LNCAP (cell line): ENCODE measurements around the gene JADE2.

Experiments used
- TF ChIP-seq, protein P1 (sequence below): fragments of 450-650 bp; IDR thresholded peaks from 2 replicates; pipeline ENCODE4 v1.5.1; 2017; ENCODE audit warnings: mild to moderate bottlenecking

JADE2 gene

DNA sequence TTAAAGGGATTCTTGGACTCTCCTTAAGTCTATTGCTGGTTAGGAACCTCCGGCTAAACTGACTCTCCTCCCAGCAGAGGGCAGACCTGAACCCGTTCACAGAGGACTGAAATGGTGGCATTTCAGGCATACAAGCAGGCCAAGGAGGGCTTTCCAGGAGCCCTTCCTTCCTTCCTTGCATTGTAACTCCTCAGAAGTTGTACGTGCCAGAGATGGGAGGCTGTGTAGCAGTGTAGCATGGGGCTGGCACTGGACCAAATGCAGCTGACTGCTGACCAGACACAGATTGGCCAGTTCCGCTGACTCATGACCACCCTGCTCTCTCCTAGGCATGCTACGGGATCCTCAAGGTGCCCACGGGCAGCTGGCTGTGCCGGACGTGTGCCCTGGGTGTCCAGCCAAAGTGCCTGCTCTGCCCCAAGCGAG lies 36.4 kb downstream of the JADE2 start:
- TF ChIP-seq, protein P1, sequence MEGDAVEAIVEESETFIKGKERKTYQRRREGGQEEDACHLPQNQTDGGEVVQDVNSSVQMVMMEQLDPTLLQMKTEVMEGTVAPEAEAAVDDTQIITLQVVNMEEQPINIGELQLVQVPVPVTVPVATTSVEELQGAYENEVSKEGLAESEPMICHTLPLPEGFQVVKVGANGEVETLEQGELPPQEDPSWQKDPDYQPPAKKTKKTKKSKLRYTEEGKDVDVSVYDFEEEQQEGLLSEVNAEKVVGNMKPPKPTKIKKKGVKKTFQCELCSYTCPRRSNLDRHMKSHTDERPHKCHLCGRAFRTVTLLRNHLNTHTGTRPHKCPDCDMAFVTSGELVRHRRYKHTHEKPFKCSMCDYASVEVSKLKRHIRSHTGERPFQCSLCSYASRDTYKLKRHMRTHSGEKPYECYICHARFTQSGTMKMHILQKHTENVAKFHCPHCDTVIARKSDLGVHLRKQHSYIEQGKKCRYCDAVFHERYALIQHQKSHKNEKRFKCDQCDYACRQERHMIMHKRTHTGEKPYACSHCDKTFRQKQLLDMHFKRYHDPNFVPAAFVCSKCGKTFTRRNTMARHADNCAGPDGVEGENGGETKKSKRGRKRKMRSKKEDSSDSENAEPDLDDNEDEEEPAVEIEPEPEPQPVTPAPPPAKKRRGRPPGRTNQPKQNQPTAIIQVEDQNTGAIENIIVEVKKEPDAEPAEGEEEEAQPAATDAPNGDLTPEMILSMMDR = peak; percentile 47

DNA sequence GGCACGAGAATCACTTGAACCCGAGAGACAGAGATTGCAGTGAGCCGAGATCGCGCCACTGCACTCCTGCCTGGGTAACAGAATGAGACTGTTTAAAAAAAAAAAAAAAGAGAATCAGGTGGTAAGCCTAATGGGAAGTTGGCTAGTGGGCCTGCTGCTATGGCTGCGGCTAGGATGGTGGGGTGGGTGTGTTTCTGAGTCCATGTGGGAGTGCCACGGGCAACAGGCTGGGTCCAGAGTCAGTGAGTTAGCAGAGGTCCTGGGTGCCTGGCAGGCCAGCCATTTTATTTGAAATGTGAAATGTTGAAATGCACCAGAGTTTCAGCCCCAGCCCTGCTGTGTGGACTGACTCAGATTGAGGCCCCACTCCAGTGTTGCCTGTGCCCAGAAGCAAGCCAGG lies 37.8 kb downstream of the JADE2 start:
- TF ChIP-seq, protein P1 = no peak

DNA sequence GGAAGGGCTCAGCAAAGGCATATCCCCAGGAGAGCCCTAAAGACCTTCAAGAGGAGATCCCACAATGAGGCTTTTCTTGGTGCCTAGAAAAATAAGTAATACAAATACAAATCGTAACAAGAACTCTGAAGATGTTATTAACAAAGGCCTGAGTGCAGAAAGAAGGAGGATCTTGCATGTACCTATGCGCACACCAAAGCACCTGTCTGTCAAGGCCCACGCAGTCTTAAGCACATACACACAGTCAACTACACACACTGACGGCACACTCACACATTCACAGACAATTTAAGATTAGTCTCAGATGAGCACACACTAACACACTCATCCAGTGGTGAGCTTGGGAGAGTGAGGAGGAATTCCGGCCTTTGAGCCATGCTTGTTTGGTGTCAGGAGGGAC lies 38.5 kb downstream of the JADE2 start:
- TF ChIP-seq, protein P1 = no peak

DNA sequence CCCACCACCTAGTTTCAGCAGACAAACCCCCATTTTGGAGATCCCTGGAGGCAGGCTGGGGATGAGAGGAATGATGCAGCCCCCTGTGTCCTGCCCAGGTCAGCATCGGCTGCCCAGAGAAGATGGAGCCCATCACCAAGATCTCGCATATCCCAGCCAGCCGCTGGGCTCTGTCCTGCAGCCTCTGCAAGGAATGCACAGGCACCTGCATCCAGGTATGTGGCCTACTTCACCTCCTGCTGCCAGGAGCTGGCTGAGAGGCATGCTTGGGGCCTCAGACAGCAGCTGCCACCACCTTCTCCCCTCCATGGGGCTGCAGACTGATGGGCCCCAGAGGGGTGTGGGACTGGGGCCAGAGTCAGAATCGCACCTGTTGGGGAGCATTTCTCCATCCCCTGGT lies 38.9 kb downstream of the JADE2 start:
- TF ChIP-seq, protein P1 = no peak

DNA sequence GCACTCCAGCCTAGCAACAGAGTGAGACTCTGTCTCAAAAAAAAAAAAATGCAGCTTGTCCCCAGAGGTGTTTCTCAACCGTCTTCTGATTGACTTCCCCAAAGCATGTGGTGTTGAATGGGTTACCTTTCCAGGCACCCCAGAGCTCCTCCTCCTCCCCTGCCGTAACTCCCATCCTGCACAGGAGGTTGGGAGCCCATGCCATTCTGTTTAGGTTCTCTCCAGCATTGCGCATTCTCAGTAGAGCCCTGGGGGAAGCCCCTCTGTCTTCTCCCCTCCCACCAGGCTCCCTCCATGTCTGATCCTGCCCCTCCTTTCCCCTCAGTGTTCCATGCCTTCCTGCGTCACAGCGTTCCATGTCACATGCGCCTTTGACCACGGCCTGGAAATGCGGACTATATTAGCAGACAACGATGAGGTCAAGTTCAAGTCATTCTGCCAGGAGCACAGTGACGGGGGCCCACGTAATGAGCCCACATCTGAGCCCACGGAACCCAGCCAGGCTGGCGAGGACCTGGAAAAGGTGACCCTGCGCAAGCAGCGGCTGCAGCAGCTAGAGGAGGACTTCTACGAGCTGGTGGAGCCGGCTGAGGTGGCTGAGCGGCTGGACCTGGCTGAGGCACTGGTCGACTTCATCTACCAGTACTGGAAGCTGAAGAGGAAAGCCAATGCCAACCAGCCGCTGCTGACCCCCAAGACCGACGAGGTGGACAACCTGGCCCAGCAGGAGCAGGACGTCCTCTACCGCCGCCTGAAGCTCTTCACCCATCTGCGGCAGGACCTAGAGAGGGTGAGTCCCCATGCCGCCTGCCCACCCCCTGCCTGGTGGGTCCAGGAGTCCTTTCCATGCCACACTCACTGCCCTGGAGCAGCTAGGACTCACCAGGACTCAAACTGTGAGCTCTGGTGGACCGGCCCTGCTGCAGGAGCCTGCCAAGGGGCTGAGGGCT lies 40.6 kb downstream of the JADE2 start:
- TF ChIP-seq, protein P1 = no peak

DNA sequence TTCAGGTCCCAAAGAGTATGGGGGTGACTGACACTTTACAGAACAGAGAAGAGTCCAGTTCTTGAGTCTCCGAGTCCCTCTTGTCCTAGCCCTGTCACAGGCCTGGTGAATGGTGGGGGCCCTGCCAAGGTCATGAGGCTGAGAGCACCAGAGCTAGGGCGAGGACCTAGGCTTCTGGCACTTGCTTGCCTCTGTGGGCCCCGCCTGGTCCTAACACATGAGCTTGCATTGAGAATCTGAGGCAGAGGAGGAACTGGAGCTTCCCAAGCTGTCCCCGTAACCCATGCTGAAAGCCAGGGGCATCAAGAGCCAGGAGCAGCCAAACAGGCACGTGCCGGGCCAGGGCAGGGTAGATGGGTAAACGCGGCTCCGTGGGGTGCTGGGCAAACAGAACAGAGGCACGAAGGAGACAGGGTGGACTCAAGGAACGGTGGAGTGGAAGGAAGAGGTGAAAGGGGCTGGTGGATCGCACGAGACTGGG lies 41.3 kb downstream of the JADE2 start:
- TF ChIP-seq, protein P1 = no peak

DNA sequence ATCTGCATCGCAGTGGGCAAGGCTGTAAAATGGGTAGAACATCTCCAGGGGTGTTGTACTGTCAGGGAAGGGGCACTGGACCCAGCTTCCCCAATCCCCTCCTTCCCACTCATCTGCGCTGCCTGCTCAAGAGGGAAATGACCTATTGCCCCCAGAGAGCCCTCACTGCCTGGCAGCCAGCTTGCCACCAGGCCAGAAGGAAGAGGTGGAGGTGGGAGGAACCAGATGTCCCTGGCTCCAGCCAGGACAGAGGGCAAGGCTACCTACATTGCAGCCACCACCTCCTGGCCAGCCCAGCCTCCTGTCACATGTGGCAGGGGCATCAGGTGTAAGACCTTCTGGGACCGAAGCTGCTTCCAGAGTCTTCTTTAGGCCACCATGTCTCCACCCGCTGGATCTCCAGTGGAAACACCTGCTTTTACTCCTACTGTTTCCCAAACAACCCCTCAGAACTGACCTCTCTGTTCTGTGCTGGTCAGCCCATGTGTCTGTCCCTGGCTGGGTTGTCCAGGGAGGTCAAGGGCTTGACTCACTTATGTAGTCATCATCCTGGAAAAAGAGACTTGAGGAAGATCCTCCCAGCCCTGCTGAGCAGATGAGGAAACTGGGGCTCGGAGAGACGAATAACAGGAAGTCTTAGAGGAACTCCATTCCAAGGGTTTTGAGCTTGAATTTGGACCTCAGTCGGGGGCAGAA lies 42.3 kb downstream of the JADE2 start:
- TF ChIP-seq, protein P1 = no peak
